ENCODE data around the gene BNIP3.

Gene BNIP3

DNA sequence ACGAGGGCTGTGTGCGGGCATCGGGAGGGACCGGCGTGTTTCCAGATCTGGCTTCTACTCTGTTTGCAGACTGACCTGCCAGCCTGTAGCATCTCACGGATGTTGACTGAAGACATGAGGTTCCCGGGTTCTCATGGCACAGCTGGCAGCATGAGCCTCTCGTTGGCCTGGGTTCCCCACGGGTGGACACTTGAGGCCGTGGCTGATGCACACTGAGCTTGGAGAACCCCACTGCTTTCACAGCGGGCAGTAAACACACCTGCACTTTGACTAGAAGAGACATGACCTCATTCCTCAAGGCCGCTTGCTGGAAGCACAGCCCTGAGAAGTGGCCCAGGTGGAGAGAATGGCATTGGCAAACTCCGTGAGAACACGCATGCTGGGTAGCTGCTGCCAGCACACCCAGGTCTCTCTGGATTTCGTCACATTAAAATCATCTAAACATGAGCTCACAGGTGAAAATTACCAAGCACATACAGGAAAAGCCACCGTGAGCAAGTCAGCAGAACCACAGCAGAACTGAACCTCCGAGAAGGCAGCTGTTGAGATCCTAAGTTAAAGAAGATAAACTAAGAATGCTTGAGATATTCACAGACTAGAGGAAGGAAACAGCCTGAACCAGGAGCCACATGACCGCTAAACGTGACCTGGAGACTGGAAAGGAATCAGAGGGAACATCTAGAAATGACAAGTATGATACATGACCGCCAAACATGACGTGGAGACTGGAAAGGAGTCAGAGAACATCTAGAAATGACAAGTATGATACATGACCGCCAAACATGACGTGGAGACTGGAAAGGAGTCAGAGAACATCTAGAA is 32.5 kb downstream of the BNIP3 start:
- DNase-seq (ENCODE audit: low read depth in 2 of 2): no peak

DNA sequence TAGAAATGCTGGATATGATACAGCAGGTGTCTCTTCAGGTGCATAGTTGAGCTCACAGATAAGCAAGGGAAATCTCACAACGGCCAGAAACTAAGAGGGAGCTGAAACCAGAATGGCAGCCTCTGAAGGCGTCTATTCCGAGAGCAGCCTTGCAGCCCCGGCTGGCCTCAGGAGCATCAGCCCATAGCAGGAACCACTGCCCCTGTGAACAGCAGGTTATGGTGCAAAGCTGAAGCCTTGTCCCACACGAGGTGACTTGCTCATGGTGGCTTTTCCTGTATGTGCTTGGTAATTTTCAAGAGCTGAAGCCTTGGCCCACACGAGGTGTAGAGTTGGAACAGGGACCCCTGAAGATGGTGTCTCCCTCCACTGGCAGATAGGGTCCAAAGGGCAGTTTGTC is 33.2 kb downstream of the BNIP3 start:
- DNase-seq (ENCODE audit: low read depth in 2 of 2): no peak

DNA sequence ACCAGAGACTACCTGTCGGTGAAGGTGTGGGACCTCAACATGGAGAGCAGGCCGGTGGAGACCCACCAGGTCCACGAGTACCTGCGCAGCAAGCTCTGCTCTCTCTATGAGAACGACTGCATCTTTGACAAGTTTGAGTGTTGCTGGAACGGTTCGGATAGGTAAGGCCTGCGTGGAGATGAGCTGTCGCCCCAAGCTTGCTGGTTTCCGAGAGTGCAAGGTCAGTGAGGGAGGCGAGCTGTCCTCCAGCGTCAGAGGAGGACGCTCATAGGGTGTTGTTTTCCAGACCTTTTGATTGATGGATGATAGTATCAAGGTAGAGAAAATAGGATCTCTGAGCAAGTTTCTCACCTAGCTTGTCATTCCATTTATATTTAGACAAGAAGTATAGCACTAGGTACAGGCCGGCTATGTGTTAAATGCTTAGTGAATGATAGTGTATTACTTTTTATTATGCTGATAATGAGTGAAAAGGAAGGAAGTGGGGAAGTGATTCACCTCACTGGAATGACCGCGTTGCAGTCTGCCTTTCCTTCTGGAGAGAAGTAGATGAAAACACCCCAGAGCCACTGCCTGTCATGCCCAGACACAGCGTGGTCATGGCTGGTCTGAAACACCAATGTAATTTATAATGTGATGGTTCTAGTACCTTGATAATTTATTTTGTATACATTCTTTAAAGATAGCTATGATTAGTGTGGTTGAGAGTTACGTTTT is 33.9 kb downstream of the BNIP3 start:
- no peak for DNase-seq (ENCODE audit: low read depth in 2 of 2)

DNA sequence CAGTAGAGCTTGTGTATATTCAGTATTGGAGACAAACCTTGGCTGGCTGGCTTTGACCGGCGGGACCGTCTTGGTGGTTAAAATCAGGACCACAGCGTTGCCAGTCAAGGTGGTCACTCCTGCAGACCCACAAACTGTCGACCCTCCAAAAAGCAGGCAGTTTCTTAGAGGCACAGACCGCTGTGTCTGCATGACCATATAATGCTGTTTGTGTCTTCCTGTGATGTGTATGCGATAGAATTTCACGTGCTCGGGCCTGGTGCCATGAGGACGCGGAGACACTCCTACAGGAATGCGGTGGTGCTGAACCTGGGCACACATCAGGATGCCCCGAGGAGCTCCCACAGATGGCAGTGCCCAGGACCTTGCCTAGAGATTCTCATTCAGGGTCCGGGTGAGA is 34.8 kb downstream of the BNIP3 start:
- DNase-seq (ENCODE audit: low read depth in 2 of 2): no peak

DNA sequence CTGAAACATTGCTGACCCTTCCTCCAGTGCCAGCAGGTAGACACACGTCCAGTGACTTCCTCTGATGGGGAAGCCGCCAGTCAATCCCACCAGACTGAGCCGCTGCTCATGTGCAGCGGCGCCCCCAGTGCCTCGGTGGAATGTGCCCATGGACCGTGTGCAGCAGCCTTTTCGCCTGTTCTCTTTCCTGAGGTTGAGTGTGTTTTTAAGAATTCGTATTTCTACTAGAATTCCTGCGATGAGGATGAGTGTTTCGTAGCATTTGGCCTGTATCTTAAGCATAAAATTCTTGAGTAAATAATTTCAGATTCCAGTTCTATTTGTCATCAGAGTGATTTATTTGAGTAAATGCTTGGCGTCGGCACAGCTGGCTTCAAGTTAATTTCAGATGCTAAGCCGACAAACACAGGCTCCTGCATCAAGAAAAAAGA is 35.4 kb downstream of the BNIP3 start:
- no peak for DNase-seq (ENCODE audit: low read depth in 2 of 2)

DNA sequence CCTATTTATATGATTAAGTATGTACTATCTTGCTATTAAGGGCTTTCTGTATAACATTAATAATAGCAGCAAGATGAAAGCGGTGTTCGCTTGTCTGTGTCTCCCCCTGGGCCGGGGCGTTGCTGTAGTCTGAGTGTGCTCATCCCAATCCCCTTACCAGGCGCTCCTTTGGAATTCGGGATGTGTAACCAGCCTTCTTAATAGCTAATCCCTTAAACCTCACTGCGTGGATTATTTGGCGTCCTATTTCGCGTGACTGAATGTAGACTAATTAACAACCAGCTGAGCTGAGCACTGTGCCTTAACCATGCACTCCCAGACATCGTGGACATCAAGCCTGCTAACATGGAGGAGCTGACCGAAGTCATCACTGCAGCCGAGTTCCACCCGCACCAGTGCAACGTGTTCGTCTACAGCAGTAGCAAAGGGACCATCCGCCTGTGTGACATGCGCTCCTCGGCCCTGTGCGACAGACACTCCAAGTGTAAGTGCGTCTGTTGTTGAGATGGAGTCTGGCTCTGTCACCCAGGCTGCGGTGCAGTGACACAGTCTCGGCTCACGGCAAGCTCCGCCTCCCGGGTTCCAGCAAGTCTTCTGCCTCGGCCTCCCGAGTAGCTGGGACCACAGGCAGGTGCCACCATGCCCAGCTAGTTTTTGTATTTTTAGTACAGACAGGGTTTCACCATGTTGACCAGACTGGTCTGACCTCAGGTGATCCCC is 36.6 kb downstream of the BNIP3 start:
- no peak for DNase-seq (ENCODE audit: low read depth in 2 of 2)

DNA sequence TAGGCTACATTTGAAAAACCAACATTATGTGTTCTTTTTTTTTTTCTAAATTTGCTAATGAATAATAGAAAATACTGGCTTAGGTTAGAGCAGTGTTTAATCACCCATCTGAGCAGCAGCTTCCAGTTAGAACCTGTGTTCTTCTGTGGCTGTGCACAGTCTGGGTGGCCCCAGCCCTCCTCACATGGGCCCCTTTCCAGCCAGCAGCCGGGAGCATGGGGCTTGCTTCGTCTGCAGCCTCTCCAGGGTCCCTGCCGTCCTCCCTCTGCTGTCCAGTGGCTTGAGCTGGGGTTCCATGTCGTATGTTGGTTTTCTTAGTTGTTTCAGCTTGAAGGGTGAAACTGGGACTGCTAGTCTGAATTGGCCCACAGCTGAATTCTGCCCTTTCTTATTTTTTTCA is 37.3 kb downstream of the BNIP3 start:
- no peak for DNase-seq (ENCODE audit: low read depth in 2 of 2)

DNA sequence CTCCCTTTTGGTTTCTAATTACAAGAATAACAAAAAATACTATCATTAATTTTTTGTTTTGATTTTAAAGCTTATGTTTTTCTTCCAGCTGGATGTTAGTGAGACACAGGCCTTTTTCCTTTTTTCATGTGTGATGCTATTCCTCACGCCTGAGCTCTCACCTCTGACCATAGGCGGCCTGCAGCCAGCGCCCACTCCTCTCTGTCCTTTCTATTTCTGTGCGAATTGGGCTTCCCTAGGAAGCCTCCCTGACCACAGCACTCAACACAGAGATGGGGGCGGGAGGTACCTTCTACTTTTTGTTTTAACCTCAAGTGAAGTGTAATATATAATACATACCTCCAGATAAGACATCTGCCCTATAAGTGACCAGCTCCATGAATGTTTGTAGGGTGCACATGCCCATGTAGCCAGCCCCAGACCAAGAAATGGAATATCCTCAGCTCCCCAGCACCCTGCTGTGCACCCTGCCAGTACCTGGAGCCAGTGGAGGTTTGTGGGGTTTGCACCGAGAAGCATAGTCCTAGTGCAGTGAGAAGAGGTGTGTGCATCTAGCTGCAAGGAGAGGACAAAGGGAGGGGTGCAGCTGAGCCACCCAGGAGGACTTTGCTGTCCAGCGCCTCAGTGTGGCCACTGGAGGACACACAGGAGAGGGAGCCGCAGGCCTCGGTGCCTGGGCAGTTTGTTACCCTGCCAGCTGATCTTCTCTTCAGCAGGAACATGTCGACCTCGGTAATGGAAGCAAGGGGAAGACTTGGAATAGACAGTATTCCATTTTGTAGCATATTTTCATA is 38.5 kb downstream of the BNIP3 start:
- no peak for DNase-seq (ENCODE audit: low read depth in 2 of 2)

DNA sequence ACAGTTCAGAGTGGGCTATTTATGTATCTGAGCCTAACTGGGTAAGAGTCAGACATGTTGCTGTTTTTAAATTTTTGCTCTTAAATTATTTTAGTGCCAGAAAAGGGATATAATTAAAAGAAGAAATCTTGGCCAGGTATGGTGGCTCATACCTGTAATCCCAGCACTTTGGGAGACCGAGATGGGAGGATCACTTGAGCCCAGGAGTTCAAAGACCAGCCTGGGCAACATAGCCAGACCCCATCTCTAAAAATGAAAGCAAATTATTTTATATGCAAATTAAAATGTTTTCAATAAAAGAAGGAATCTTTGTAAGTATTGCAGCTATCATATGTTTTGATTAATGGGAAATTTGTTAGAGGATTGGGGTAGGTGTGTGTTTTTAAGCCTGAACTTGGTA is 39.3 kb downstream of the BNIP3 start:
- no peak for DNase-seq (ENCODE audit: low read depth in 2 of 2)

DNA sequence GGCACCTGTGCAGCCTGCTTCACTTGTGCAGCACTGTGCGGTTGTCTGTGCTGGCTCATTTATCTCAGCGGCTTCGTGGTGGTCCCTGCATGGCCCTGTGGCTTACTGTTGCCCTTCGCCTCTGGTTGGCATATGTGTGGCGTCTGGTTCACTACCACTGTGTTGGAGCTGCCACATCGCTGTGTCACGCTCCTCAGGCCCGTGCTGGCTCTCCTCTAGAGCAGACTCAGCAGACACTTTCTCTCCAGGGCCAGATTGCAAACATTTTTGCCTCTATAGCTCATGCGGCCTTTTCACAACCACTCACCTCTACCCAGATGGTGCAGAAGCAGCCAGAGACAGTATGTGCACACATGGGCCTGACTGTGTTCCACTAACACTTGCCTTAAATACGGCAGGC is 43.0 kb downstream of the BNIP3 start:
- DNase-seq (ENCODE audit: low read depth in 2 of 2): no peak

DNA sequence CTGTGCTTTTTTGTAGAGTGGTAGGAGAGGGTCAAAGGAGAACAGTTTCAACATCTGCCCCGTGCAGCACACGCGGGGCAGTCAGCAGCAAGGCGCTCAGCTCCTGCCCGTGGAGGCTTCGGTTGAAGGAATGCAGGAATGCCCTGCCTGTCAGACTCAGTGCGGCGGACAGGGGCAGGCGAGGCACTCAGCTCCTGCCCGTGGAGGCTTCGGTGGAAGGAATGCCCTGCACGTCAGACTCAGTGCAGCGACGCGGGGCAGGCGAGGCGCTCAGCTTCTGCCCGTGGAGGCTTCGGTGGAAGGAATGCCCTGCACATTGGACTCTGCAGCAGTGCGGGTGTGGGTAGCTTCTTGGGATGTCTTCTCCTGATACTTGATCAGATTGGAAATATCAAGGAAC is 43.9 kb downstream of the BNIP3 start:
- no peak for DNase-seq (ENCODE audit: low read depth in 2 of 2)

DNA sequence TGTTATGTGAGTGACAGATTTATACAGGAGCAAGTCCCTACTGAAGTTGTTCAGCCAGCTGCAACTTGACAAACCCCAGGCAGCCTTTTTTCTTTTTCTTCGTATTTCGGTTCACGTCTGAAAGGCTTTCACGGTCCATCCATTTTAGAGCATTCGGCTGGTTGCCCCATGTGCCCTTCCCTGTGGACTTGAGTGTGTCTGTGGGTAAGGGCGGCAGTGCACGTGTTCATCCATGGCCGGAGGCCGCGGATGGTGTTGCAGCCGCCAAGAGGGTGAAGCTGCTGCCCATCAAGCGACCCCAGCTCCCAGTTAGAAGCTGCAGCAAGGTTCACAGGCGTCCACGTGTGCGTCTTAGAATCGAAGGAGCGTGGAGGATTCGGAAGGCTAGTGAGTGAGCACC is 45.0 kb downstream of the BNIP3 start:
- no peak for DNase-seq (ENCODE audit: low read depth in 2 of 2)

DNA sequence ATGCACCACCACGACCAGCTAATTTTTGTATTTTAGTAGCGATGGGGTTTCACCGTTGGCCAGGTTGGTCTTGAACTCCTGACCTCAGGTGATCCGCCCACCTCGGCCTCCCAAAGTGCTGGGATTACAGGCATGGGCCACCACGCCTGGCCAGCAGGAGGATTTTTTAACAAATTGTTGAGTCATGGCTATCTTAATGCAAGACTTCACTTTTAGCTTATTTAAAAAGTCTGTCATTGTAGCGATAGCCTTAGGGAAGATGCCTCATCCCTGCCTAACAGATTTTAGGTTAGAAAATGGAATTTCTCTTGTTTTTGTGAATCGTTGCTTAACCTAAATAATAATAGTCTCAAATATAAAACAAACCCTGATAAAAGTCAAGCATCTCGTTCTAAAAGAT is 45.4 kb downstream of the BNIP3 start:
- DNase-seq (ENCODE audit: low read depth in 2 of 2): no peak

DNA sequence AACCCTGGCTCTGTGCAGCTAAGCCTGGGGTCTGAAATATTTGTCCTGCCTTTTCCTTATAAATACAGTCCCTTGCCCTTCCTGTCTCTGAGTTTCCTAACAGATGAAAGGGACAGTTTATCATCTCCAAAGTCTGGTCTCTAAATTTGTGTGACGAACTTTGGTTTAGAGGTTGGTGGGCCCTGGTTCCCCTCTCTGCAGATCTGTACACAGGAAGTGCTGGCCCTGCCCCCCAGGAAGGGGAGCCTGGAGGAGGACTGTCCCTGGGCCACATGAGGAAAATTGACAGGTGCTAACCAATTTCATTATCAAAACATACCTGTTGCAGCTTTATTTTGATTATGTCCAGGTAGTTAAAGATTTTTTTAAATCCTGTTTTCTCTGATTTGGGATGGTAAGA is 46.5 kb downstream of the BNIP3 start:
- DNase-seq (ENCODE audit: low read depth in 2 of 2): no peak

DNA sequence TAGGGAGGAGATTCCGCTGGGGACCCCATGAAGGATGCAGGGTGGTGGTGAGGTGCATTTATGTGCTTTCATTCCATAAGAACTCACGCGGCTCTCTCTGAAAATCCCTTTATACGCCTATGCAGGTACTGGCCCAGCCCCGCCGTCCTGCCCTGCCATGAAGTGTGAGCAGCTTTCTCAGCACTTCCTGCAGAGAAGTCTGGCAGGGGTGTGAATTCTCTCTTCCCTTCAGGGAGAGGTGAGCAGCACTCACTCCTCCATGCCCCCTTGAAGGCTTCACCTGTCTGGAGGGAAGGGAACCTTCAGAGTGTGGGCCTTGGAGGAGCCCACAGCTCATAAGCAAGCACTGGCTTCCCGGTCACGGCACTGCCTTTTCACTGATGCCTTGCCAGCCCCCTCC is 47.0 kb downstream of the BNIP3 start:
- no peak for DNase-seq (ENCODE audit: low read depth in 2 of 2)

DNA sequence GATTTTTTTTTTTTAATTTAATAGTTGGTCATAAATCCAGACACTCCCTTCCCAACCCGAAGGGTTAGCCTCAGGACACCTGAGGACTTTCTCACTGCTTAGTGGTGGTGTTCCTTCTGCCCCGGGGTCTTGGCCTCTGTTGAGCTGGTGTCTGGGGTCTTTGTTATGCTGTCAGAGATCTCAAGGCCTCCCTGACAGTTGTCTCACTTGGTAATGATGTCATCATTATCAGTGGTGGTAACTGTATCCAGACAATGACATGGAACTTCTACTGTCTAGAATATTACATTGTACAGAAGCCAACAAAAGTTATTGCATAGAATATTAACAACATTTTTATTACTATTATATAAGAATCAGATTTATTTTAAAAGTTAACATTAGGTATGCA is 48.0 kb downstream of the BNIP3 start:
- no peak for DNase-seq (ENCODE audit: low read depth in 2 of 2)

DNA sequence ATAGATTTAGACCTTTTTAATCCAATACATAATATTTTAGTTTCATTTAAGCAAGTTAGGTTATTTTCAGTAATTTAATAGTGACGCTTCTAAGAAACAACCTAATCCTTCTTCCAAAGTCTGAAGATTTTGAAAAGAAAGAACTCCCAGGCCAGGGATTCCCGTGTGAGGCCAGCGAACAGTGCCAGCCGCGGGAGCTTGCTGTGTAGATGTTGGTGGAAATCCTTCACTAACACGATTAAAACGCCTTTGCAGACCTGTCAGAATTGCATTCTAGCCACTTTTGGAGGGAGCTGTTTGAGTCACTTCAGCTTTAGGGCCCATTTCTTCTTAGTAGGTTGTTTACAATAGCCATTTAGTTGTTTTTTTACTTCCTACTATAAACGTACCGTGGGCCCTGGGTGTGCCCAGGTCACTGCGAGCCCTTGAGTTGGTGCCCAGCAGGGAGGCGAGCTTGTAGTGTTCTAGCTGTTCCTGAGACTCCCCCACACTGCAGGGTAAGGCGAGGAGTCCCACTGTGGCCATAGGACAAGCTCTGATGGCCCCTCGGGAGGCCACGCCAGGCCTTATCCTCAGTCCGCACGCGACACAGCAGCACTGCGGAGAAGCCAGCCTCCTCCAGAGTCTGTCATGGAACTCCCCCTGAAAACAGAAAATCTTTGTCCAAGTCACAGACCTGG is 48.6 kb downstream of the BNIP3 start:
- no peak for DNase-seq (ENCODE audit: low read depth in 2 of 2)

DNA sequence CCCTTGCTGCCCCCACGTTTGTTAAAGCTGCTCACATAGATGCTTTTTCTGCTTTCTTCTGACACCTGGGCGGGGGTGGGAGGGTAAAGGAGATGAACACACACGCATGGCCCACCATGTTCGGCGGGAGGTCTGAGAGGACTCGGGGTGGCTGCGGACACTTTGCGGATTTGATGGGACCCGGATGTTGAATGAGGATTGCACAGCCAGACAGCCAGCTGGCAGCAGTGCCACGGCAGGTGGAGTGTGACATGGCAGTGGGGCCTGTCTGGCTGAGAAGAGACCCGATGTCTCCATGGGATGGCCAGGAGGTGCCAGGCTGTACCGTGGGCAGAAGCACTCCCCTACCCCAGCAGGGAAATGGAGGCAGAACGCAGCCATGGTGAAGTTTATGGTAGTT is 49.7 kb downstream of the BNIP3 start:
- no peak for DNase-seq (ENCODE audit: low read depth in 2 of 2)

DNA sequence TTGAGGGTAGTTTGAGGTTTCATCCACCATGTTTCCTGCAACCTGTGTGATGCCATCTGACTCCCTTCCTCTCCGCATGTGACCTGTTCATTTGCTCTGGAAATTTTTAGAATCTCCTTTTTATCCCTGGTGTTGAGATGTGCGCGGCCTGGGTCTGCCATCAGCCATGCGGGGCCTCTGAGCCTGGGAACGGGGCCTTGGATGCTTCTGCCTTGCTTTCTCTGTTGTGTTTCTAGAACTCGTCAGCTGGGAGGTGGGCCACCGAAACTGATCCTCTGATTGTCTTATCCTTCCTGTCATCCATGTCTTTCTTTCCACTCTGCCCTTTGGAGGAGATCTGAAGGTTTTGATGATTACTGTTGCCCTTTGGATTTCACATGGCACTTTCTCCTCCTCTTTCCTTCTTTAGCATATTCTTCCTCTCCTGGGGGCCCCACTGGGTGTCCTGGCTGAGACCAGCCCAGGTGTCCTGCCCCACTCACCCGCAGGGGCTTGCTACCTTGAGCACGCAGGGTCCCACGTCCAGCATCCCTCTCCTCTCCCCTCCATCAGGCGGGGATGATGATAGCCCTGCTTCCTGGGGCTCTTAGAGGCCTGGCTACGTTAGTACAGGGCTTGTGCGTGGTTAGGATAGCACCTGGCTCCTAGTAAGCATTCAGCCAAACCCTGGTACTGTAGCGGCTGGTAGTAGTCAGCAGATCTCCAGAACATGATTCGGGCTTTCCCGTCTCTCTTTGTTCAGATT is 51.0 kb downstream of the BNIP3 start:
- DNase-seq (ENCODE audit: low read depth in 2 of 2): no peak

DNA sequence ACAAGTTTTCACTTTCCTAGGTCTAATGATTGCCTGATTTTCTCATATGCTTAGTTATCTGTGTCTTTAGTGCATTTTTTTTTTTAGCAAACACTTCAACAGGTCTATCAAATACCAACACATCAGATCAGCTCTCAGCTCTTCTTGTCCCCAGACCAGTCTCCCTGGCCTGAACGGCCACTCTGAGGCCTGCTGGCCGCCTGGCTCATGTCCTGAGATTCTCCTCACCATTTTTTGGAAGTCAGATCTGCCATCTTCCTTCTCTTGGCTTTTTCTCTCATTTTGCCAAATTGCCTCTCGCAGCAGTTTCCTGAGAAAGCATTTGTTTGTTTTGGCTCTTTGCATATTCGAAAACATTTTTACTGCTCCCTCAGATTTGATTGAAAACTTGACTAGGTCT is 51.6 kb downstream of the BNIP3 start:
- DNase-seq (ENCODE audit: low read depth in 2 of 2): no peak

Measured in stimulated activated CD8-positive, alpha-beta memory T cell treated with anti-CD3 and anti-CD28 coated beads, Interleukin-2, amount 100 ng/mL, for 48 hours (primary cell).